Spinal cord (tissue), 10 donors: ENCODE measurements around the gene CDKAL1. TPM values are rescaled to one million over a fixed set of nuclear protein-coding genes. Genes with fewer than 3 reads are reported as not detected.

Source experiments
- DNase-seq, 6 donors: peaks; one replicate each; pipeline versions ENCODE4 v3.0.0 to v3.0.0-alpha.2; 2013 to 2015; ENCODE audit warnings: low spot score in 6 of 6, low read depth in 4 of 6
- H3K27ac ChIP-seq: one replicate; pipeline ENCODE4 v1.5.1; 2013; ENCODE audit warnings: low read depth, low read length, control low read depth
- H3K27me3 ChIP-seq: one replicate; pipeline ENCODE4 v1.6.1; 2013; ENCODE audit warnings: low read length; ENCODE audit not compliant: control insufficient read depth, insufficient read depth
- H3K36me3 ChIP-seq: one replicate; pipeline ENCODE4 v1.6.1; 2013; ENCODE audit warnings: low read length; ENCODE audit not compliant: control insufficient read depth, insufficient read depth
- H3K4me1 ChIP-seq: one replicate; pipeline ENCODE4 v1.6.1; 2013; ENCODE audit warnings: low read length; ENCODE audit not compliant: control insufficient read depth, insufficient read depth
- H3K4me3 ChIP-seq: one replicate; pipeline ENCODE4 v1.5.1; 2013; ENCODE audit warnings: low read depth, low read length, control low read depth
- H3K9me3 ChIP-seq: one replicate; pipeline ENCODE4 v1.6.1; 2013; ENCODE audit warnings: low read length; ENCODE audit not compliant: control insufficient read depth, insufficient read depth
- WGBS: methylation state at CpG from one replicate; pipeline ENCODE4 v1.1.5; 2013; ENCODE audit warnings: missing lambda C conversion rate; ENCODE audit not compliant: insufficient coverage; 5-methylcytosine and 5-hydroxymethylcytosine counted together
- polyA plus RNA-seq, 2 donors: library from polyadenylated mRNA; unstranded; fragments of 120-200 nt; gene quantifications; one replicate each; pipeline ENCODE4 v1.2.1, GENCODE V29; 2013; ENCODE audit not compliant: insufficient read length in 2 of 2
- total RNA-seq, 2 donors: library from RNA; depleted of rRNA in 1 of 2; stranded (reverse); fragments of 120-200 nt in 1 of 2; fragments of >200 nt in 1 of 2; gene quantifications; one replicate each; pipeline versions ENCODE4 v1.2.3 to v1.2.4, GENCODE V29; 2013 to 2014
- donor health status: healthy.

Gene CDKAL1
- total and polyA plus RNA-seq, 4 donors: 15.1 to 34.2 (median 22.0) TPM

GRCh38 chr6:20931093-20931492, 396.8 kb downstream of the CDKAL1 start:
- Histone ChIP-seq H3K27me3 (no peaks in the 10 kb centered on the region), H3K4me3 (no peak overlapping the region), H3K36me3 (no peaks in the 10 kb centered on the region), H3K27ac (no peak overlapping the region), H3K4me1 (no peaks in the 10 kb centered on the region), H3K9me3 (no peaks in the 10 kb centered on the region)
- DNase-seq: no peak
- 86% methylated on average over 2 of the region's 3 CpGs for WGBS

- Histone ChIP-seq H3K4me3 (no peak overlapping the region), H3K27me3 (no peaks in the 10 kb centered on the region), H3K36me3 (no peaks in the 10 kb centered on the region), H3K9me3 (no peaks in the 10 kb centered on the region), H3K27ac (no peak overlapping the region), H3K4me1 (no peaks in the 10 kb centered on the region)
- no CpG with 5 or more reads among the region's 6 CpGs for WGBS
- DNase-seq: no peak
Measured at GRCh38 chr6:20931772-20932171, 397.5 kb downstream of the CDKAL1 start.

DNA sequence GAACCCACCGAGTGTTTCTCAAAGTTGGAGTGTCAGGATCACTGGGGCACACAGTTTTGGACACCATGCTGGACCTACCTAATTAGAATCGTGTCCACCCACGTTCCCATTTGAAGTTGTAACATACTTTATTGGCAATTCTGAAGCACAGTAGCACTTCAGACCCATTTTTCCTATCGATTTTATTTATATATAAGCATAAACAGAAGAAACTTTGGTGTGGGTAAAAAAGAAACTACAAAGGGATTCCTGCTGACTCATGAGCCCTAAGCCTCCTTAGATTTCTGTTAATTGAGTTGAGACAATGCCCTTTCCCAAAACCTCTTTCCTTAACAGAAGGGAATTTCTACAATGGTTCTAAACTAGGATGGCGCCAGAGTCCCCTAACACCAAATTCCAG, 398.0 kb downstream of the CDKAL1 start:
- DNase-seq: no peak
- Histone ChIP-seq H3K4me1 (no peaks in the 10 kb centered on the region), H3K27ac (no peak overlapping the region), H3K9me3 (no peaks in the 10 kb centered on the region), H3K27me3 (no peaks in the 10 kb centered on the region), H3K4me3 (no peak overlapping the region), H3K36me3 (no peaks in the 10 kb centered on the region)
- WGBS: no CpG with 5 or more reads among the region's 5 CpGs

DNA sequence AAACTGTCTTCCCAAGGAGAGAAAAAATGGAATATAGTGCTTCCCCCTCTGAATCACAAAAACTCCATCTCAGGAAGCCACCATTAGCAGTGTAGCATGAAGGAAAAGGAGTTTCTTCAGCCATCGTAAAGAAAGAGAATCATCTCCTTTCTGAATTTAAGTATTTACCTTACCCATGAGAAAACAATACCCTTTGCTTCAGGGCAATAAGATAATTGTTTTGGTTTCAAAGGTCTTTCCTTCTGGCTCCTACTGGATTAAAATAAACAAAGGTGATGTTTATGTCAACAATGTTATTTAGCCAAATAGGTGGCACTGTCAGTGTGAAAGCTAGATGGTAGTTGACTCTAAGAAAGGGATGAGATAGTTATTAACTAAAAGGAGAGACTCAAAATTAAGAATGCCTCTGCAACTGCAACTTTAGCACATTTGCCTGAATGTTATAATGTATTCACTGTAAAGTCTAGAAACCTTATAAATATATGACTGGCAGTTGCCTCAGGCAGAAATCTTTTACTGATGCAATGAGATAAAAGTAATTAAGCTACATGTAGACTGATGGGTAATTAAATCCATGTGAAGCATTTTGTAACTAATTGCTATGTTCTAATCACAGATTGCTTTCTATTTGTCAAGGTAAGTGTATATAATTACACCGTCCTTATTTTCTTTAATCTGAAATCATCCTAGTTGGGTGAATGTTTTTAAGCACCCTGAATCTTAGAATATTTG, 399.0 kb downstream of the CDKAL1 start:
- peak in 2 of 6 donors; percentile 49 to 72 for DNase-seq
- Histone ChIP-seq H3K27ac (no peak overlapping the region), H3K27me3 (no peaks in the 10 kb centered on the region), H3K36me3 (no peaks in the 10 kb centered on the region), H3K4me1 (no peaks in the 10 kb centered on the region), H3K4me3 (no peak overlapping the region), H3K9me3 (no peaks in the 10 kb centered on the region)
- no CpG with 5 or more reads among the region's 2 CpGs for WGBS

GRCh38 chr6:20936949-20937348, 402.7 kb downstream of the CDKAL1 start:
- no peak for DNase-seq

DNA sequence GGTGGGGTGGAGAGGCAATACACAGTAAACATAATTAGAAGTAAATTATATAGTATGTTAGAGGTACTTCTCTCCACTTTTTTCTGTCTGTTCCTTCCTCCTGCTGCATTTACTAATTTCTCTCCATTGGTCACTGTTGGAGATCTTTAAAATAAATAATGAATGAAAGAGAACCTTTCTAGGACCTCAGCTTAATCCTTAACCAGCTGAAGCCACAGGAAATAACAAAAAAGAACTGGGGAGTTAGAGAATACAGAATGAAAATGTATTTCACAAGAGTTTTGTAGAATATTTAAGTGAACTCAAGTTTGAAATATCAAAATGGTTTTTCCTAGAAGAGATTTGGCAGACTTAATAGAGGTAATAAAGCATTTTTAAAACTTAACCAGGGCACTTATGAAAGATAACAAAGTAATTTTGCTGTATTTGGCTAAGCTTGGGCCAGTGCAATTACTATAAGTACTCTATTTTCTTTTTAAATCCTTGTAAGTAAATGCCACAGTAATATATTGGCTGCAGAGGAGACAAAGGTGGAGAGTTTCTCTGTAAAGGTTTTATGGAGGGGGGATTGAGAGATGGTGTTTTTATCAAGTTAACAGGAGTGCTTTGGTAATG, 405.0 kb downstream of the CDKAL1 start:
- no peak for DNase-seq
- H3K4me1 ChIP-seq: no peaks in the 10 kb centered on the region
- H3K4me3 ChIP-seq: no peak overlapping the region
- no peak overlapping the region for H3K27ac ChIP-seq
- H3K36me3 ChIP-seq: no peaks in the 10 kb centered on the region
- no peaks in the 10 kb centered on the region for H3K27me3 ChIP-seq
- peaks cover 1% of the 10 kb centered on the region for H3K9me3 ChIP-seq

More at GRCh38 chr6:20936949-20937348, 402.7 kb downstream of the CDKAL1 start:
- no CpG with 5 or more reads among the region's 2 CpGs for WGBS
- Histone ChIP-seq H3K4me3 (no peak overlapping the region), H3K36me3 (no peaks in the 10 kb centered on the region), H3K4me1 (no peaks in the 10 kb centered on the region), H3K27me3 (no peaks in the 10 kb centered on the region), H3K27ac (no peak overlapping the region), H3K9me3 (no peaks in the 10 kb centered on the region)

DNA sequence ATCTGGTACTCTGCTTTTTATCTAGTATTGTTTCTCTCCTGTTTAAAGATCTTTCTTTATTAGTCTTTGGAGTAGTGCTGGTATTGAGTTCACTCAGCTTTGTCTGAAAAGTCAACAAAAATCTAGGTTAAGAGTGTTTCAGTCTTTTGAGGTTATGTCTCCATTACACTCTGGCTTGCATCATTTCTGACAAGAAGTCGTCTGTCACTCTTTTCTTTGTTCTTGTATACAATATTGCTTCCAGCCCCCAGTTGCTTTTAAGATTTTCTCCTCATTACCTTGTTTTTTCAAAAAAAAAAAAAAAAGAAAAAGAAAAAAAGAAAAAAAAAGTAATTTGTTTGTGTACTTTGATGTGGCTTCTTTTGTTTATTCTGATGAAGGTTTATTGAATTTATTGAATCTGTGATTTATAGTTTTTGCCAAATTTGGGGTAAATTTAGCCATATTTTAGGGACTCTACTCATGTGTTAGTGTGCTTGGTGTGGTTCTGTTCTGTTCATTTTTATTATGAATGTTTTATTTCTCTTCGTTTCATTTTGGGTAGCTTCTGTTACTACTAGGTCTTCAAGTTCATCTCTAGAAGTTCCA, 408.9 kb downstream of the CDKAL1 start:
- WGBS: no CpG with 5 or more reads among the region's 2 CpGs
- no peaks in the 10 kb centered on the region for H3K36me3 ChIP-seq
- DNase-seq: no peak
- H3K27me3 ChIP-seq: no peaks in the 10 kb centered on the region
- H3K27ac ChIP-seq: no peak overlapping the region
- H3K4me3 ChIP-seq: no peak overlapping the region
- peaks cover 1% of the 10 kb centered on the region for H3K9me3 ChIP-seq
- no peaks in the 10 kb centered on the region for H3K4me1 ChIP-seq

- Histone ChIP-seq H3K36me3 (no peaks in the 10 kb centered on the region), H3K9me3 (peaks cover 1% of the 10 kb centered on the region), H3K4me3 (no peak overlapping the region), H3K27me3 (no peaks in the 10 kb centered on the region), H3K4me1 (no peaks in the 10 kb centered on the region), H3K27ac (no peak overlapping the region)
- WGBS: 100% methylated on average over 1 of the region's 1 CpG
- no peak for DNase-seq
Measured at GRCh38 chr6:20943922-20944321, 409.7 kb downstream of the CDKAL1 start.

DNA sequence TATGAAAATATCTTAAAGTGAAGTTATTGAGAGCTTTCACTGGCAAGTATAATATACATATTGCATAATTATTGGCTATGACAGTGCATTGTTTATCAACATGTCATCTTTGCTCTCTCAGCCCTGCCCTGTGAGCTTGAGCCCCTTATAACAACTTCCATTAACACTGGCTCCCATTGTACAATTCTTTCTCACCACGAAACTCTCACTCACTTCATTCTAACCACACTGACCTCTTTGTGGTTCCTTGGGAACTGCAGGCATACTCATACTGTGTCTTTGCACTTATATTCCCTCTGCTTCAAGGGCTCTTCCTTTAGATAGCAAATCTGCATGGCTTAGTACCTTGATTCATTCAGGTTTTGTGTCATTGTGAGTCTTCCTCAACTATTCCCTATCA, 411.8 kb downstream of the CDKAL1 start:
- no peaks in the 10 kb centered on the region for H3K27me3 ChIP-seq
- 63% methylated on average over 1 of the region's 1 CpG for WGBS
- DNase-seq: no peak
- H3K4me3 ChIP-seq: no peak overlapping the region
- peaks cover 1% of the 10 kb centered on the region for H3K9me3 ChIP-seq
- H3K36me3 ChIP-seq: no peaks in the 10 kb centered on the region
- H3K4me1 ChIP-seq: no peaks in the 10 kb centered on the region
- H3K27ac ChIP-seq: no peak overlapping the region

GRCh38 chr6:20946890-20947289, 412.6 kb downstream of the CDKAL1 start:
- H3K4me3 ChIP-seq: no peak overlapping the region
- no peaks in the 10 kb centered on the region for H3K36me3 ChIP-seq
- no peak overlapping the region for H3K27ac ChIP-seq
- no peak for DNase-seq
- no peaks in the 10 kb centered on the region for H3K27me3 ChIP-seq
- H3K9me3 ChIP-seq: peaks cover 1% of the 10 kb centered on the region
- no CpG with 5 or more reads among the region's 2 CpGs for WGBS
- no peaks in the 10 kb centered on the region for H3K4me1 ChIP-seq
